Measurements from ENCODE around the gene IER5L. TPM values are rescaled to one million over a fixed set of nuclear protein-coding genes. Genes with fewer than 3 reads are reported as not detected.
A peak's percentile ranks its signal among the peaks of the same experiment; 100 is the strongest.

The IER5L gene
- total and polyA plus RNA-seq, 7 donors, result 2.3 to 17.4 (median 6.7) TPM

- Histone ChIP-seq H3K4me1 (peaks cover 0 to 96% (median 88%) of the 10 kb centered on the region in 4 donors), H3K36me3 (peaks cover 0 to 10% (median 6%) of the 10 kb centered on the region in 4 donors), H3K4me3 (peak overlapping the region in 3 of 4 donors; percentile 50 to 59 (median 51)), H3K27ac (peak overlapping the region; percentile 97 to 100 (median 99)), H3K27me3 (no peaks in the 10 kb centered on the region), H3K9me3 (no peaks in the 10 kb centered on the region)
- TF ChIP-seq CTCF (IDR thresholded peaks at IDR 0.05), result no peak
- no peak for TF ChIP-seq POLR2A (IDR thresholded peaks at IDR 0.05)
- no peak for TF ChIP-seq EP300 (IDR thresholded peaks at IDR 0.05)
- no peak for TF ChIP-seq POLR2AphosphoS5 (IDR thresholded peaks at IDR 0.05)
- intact Hi-C loops (cut with DNase I), result loop anchor here (2.0 kb wide), 1 partner anchor 346 kb away; no protein-coding TSS in a partner anchor
- no peak for DNase-seq
- 75 to 76% methylated on average over 15 of the region's 15 CpGs for WGBS, 2 donors
Observed at GRCh38 chr9:129142138-129142935, 35.7 kb downstream of the IER5L start.

- TF ChIP-seq POLR2AphosphoS5 (IDR thresholded peaks at IDR 0.05), result peak; percentile 54 to 68 (median 59)
- no peak for TF ChIP-seq POLR2A (IDR thresholded peaks at IDR 0.05)
- no peak for TF ChIP-seq CTCF (IDR thresholded peaks at IDR 0.05)
- TF ChIP-seq EP300 (IDR thresholded peaks at IDR 0.05), result no peak
- peak overlapping the region; percentile 97 to 100 (median 99) for H3K27ac ChIP-seq
- peaks cover 0 to 19% (median 11%) of the 10 kb centered on the region in 4 donors for H3K36me3 ChIP-seq
- WGBS, 2 donors, result 20 to 53% methylated on average over 13 of the region's 13 CpGs
- DNase-seq, result peak; percentile 93
- peak overlapping the region; percentile 36 to 59 (median 50) for H3K4me3 ChIP-seq
- H3K27me3 ChIP-seq, result no peaks in the 10 kb centered on the region
- intact Hi-C loops (cut with DNase I), result loop anchor here (2.0 kb wide), 4 partner anchors 271 to 355 kb away; no protein-coding TSS in a partner anchor
- H3K9me3 ChIP-seq, result no peaks in the 10 kb centered on the region
- peaks cover 0 to 86% (median 78%) of the 10 kb centered on the region in 4 donors for H3K4me1 ChIP-seq
Observed at GRCh38 chr9:129141066-129142041, 36.7 kb downstream of the IER5L start.

GRCh38 chr9:129140397-129141065 is 37.5 kb downstream of the IER5L start:
- 14 to 16% methylated on average over 8 of the region's 8 CpGs for WGBS, 2 donors
- Histone ChIP-seq H3K4me3 (peak overlapping the region; percentile 36 to 59 (median 50)), H3K27ac (peak overlapping the region; percentile 97 to 100 (median 99)), H3K36me3 (peaks cover 0 to 27% (median 12%) of the 10 kb centered on the region in 4 donors), H3K27me3 (no peaks in the 10 kb centered on the region), H3K9me3 (no peaks in the 10 kb centered on the region), H3K4me1 (peaks cover 0 to 78% (median 70%) of the 10 kb centered on the region in 4 donors)
- intact Hi-C loops (cut with DNase I), result loop anchor here (1.0 to 2.0 kb wide), 4 partner anchors 36 to 356 kb away; no protein-coding TSS in a partner anchor
- peak; percentile 79 for DNase-seq
- TF ChIP-seq EP300 (IDR thresholded peaks at IDR 0.05), result no peak
- no peak for TF ChIP-seq CTCF (IDR thresholded peaks at IDR 0.05)
- TF ChIP-seq POLR2A (IDR thresholded peaks at IDR 0.05), result peak in 1 of 2 donors; percentile 5

GRCh38 chr9:129139993-129140396 is 38.1 kb downstream of the IER5L start:
- intact Hi-C loops (cut with DNase I), result loop anchor here (1.0 to 2.0 kb wide), 6 partner anchors 36 to 471 kb away; no protein-coding TSS in a partner anchor
- peak; percentile 83 to 96 (median 88) for TF ChIP-seq POLR2AphosphoS5 (IDR thresholded peaks at IDR 0.05)
- peak in 2 of 4 donors; percentile 71 to 76 for TF ChIP-seq EP300 (IDR thresholded peaks at IDR 0.05)
- peak; percentile 55 to 62 for TF ChIP-seq POLR2A (IDR thresholded peaks at IDR 0.05)
- no peak for TF ChIP-seq CTCF (IDR thresholded peaks at IDR 0.05)
- Histone ChIP-seq H3K27me3 (no peaks in the 10 kb centered on the region), H3K27ac (peak overlapping the region; percentile 97 to 100 (median 99)), H3K36me3 (peaks cover 0 to 32% (median 13%) of the 10 kb centered on the region in 4 donors), H3K9me3 (no peaks in the 10 kb centered on the region), H3K4me3 (peak overlapping the region; percentile 36 to 59 (median 50)), H3K4me1 (peaks cover 0 to 73% (median 64%) of the 10 kb centered on the region in 4 donors)
- peak; percentile 98 for DNase-seq
- 0 to 1% methylated on average over 11 of the region's 11 CpGs for WGBS, 2 donors

All from sigmoid colon (tissue), 7 donors.